ENCODE results near the gene KCNK18.

KCNK18 gene

DNA sequence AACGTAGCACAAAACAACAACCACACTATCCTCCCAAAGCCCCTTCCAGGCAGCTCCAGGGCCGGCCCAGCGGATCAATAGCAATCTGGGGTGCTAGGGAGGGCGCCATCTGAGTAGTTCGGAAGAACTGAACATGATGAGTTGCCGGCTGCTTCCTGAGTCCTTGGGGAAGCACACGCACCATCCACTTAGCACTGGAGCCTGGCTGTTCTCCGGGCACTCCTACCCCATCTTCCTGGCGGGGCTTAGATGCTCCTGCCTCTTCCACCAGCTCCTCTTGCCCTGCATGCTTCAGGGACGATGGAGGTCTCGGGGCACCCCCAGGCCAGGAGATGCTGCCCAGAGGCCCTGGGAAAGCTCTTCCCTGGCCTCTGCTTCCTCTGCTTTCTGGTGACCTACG lies at the start of gene KCNK18:
Gene KCNK18 (plus strand): TSS at position 301 of the 400 bp plus-strand sequence. CDS start 0 bp downstream, at position 301.
- DNase-seq (ENCODE audit: low read depth) = no peak

DNA sequence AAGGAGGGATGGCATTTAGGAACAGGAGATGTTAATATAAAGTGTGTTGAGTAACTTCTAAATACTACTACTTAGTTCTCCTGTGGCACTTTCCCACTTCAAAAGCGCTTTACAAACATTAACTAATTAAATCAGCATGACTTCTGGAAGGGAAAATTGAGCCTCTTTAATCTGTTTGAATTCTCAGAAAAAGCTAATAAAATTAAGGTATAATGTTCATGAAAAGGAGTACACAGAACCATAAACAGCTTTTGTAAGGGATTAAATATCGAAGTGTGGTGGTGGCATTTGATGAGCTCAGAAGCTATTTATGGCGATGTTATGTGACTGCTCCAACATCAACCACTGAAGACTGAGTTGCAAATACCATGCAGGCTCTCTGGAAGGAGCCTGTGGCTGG lies 49.0 kb upstream of the KCNK18 start:
- no peak for DNase-seq (ENCODE audit: low read depth)

DNA sequence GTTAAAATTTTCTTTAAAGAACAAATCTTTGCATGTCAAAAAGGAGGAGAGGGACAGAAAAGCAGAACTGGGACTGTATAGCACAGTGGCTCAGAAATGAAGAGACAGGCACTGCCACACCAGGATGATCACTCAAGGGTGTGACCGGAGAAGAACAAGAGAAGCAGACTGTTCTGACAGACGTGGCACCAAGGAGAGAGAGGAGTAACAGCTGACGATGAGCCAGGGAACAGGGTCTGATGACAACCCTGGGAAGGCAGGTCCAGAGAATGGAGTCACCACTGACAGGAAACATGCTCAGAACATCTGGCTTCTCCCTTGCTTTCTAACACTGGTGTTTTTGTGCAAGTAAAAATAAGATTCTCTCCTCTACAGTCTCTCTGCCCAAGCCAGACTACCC lies 44.6 kb upstream of the KCNK18 start:
- no peak for DNase-seq (ENCODE audit: low read depth)

DNA sequence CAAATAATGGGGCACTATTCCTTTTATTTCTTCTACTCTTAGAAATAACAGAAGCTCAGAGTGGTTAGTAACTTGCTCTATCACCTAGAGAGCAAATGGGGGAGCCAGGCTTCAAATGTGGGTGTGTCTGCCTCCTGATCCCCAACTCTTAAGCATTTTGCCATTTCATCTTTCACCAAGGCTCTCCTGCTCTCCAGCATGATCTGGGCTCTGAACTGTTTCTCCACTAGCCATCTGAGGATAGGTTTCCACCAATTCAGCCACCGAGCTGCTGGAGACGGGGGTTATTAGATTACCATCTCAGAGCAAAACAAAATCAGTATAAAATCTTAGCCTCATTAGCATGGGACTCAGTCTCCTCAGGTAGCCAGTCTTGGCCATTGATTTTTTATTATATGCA lies 39.0 kb upstream of the KCNK18 start:
- no peak for DNase-seq (ENCODE audit: low read depth)

DNA sequence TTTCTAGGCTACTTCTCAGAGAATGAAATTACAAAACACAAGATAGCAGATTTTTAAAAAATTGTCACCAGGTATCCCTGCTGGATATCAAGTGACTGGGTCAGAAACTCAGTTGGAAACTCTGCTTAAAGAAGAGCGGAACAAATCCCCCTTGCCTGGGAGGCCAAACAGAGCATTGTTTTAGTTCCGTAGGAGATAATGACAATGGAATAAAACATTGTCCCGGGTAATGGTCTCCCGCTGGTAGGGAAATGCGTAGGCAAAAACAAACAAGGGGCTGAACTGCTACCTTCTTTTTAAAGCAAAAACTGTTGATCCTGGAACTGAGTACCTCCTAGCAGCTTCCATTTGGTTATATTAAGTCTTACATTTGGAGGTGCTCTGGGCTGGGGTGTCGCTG lies 37.9 kb upstream of the KCNK18 start:
- no peak for DNase-seq (ENCODE audit: low read depth)

DNA sequence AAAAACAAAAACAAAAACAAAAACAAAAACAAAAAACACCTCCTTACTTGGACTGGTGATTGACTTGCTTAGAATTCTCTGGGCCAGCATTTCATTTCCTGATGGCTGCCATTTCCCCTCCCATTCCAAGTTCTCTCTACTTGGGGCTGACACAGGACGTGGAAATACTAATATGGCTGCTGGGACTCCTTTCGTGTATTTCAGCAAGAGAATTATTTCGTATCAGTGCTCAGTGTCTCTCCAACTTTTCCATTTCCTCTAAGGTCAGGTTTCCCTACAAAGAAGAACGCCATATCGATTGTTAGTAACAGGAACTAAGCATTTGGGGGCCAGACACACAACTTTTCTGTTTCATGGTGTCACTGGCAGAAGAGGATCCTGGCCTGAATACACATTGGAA lies 36.7 kb upstream of the KCNK18 start:
- no peak for DNase-seq (ENCODE audit: low read depth)

DNA sequence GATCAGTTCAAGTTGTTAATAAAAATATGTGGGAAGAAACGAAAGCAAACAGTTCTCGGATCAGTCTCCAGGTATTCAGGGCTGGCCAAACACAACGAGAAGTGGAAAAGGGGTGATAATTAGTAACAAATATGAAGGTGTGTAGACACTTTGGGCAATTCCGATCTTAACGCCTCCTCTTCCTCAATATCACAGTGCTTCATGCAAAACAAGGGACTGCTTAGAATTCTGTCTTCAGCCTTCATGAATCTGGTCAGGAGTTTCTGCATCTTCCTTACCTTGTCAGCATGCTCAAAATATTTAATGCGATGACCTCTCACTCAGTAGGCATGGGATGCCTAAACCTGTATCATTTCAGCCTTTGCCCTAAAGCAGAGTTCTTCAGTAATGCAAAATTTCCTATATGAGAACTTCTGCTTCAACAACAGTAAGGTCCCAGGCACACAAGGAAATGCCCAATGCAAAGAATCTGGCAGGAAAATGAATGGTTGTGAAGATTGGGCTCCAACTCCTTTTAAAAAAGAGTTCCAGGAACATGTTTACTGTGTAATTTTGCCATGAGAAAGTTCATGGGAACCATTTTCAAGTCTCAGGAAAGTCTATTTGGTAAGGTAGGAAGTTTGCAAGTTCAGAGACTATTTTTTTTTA lies 35.8 kb upstream of the KCNK18 start:
- DNase-seq (ENCODE audit: low read depth) = no peak

DNA sequence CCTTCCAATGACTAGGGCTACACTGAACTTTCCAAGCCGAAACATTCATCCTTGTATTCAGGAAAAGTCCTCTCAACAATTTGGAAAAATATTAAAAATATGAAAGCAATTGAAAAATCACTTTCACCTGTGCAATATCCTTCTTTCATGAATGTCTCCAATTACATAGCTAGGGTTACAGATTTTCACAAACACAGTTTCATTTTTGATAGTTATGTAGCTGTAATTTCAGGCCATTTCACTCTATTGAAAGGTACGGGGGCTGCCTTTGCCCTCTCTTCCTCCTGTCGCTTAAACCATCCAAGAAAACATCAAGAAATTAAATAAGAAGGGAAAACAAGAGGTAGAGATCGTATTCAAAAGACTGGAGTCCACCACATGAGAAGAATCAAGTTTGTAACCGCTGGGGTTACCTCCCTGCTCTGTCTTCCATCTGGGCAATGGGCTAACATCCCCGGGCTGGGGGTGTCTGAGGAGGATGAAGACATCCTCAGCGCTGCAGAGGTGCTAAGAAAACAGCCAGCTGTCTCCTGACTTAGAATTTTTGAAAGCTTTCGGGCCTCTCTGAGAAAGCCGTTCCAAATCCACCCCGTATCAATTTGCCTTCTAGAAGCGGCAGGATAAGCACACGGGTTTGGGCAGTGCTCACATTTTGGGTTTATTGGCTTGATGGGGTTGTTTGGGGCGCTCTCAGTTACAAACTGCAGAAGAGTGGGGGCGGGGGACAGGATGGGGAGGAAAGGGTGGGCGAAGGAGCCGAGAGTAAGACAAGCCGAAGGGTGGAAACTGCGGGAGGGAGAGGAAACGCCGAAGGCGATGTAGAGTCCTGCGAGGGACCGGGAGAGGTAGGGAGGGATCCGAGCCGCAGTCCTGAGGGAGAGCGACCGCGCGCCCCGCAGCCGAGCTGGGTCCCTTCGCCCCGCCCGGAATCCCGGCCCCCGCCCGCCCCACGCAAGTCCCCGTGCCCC lies 34.9 kb upstream of the KCNK18 start:
- no peak for DNase-seq (ENCODE audit: low read depth)

DNA sequence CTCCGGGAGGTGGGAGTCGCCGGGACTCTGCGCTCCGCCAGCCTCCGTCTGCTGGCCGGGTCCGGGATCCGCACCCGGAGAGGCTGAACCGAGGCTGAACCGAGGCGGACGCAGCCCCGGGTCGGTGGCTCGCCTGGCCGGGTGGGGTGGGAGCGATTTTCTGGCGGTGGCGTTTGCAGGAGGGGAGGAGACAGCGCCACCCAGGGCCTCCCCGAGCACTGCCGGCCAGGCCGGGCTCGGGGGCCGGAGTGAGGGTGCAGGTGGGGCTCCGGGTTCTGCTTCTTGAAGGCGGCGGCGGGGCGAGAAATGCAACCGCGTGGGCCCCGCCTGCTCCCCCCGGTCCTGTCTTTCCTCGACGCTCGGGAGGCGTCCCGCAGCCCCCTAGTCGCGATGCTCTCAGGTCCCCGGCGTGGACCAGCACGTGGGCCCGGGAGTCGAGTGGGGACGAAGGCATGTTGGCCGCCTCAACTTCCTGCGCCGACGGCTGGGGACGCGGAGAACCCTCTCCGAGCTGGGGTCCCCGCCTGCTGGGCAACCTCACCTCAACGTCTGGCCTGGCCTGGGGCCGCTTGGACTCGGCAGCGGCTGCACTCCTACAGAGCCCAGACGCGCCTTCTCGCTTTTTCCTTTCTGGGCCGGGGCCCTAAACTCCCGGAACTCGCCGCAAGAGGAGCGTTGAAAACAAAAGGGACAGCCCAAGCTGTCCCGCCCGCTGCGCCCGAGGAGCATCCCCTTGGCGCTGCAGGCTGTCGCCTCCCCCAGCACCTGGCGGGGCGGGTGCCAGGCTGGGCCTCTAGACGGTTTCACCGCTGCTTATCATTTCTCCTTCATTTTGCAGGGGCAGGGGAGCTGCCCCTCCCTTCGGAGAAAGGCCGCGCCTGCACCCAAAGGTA lies 34.0 kb upstream of the KCNK18 start:
- no peak for DNase-seq (ENCODE audit: low read depth)

DNA sequence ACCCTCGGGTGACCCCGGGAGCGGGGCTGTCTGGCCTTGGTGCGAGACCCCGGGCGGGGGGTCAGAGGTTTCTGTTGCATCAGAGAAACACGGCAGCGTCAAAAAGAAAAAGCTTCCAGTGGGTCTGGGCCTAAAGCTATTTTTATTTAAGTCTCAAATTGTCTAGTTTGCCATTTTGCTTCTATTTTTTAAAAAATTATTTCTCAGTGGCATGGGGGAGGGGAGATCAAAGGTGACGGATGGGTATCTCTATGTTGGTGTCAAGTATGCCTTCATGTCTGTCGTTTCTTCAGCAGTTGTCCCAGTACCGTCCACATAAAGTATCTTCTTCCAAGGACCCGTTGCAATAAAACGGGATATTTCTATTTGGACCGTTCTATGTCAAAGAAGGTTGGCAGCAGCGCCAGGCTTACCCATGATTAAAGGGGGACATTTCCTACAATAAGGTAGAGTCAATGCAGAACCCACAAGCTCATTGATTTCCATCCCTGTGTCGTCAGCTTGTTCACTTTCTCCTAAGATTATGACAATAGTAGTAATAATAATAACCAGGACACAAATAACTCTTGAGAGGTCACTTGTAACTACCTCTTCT lies 33.2 kb upstream of the KCNK18 start:
- no peak for DNase-seq (ENCODE audit: low read depth)

DNA sequence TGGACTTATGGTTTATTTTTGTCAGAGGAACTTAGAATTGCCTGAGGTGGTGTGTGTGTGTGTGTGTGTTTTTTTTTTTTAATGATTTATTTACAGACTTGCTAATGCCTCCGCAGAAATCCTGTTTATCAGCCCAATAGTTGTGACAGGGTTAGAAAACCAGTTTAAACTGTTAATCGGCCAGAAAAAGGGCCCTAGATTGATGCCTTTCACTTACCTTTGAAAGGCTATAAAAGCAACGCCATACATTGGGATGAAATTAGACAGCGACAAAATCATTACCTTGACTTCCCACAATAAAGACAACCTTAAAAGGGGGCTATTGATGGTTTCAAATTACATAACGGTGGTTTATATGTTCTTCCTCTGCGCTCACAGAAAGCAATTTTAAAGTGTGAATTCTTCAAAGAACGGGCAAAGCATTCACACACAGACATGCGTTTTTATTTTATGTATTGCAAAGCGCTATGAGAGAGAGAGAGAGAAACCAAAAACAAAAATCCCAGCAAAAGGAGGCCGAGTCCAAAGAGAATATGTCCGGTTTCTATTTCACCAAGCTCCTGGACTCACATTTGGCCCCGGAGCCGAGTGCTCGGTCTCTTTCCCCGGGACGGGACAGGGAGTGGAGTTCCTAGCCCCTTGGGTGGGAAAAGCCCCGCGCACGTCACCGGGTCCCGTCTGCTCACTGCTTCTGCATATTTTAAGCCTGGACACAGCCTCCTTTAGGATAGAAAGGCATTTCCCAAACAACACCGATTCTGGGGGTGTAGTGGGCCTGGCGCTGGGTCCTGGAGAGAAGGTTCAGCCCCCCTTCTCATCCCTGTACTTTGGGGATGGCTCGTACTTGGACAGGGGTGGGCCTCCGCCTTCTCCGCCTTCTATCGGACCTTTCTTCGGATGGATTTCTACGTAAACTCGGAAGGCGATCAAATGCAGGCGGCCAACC lies 32.4 kb upstream of the KCNK18 start:
- no peak for DNase-seq (ENCODE audit: low read depth)

DNA sequence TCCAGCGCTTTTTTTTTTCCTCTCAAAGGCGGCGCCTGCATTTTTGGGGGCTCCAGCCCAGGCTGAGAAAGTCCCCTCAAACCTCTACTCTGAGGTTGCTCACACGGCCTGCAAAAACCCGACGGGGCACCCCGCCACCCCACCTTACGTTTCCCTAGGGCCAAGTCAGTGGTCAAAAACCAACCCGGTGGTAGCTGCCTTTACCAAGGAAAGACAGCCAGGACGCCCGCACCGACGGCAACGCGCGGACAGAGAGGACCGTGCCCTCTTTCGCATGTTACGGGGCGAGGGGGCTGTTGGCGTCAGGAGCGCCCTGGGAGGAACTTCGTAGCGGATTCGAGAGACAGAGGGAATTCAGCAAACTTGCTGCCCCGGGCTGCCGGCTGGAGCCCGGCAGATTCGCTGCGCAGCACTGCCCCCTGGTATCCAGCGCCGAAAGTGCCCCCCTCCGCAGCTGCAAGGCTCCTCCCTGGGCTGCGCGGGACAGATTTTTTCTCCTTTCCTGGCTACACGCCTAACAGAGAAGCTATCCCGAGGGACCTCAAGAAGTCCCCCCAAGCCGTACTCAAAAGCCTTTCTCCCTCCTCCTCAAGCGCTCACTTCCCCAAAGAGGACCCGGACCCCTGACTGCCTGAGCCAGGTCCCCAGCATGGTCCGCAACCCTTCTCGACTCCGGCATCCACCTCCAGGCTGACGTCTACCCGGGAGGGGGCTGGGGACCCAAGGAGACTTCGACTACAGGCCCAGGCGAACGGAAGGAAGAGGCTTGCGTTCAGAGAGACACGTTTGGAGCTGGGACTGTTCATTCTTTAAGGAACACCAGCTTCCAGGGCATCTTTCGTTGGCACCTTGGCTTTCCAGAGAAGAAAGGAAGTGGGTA lies 31.5 kb upstream of the KCNK18 start:
- DNase-seq (ENCODE audit: low read depth) = peak; percentile 13

DNA sequence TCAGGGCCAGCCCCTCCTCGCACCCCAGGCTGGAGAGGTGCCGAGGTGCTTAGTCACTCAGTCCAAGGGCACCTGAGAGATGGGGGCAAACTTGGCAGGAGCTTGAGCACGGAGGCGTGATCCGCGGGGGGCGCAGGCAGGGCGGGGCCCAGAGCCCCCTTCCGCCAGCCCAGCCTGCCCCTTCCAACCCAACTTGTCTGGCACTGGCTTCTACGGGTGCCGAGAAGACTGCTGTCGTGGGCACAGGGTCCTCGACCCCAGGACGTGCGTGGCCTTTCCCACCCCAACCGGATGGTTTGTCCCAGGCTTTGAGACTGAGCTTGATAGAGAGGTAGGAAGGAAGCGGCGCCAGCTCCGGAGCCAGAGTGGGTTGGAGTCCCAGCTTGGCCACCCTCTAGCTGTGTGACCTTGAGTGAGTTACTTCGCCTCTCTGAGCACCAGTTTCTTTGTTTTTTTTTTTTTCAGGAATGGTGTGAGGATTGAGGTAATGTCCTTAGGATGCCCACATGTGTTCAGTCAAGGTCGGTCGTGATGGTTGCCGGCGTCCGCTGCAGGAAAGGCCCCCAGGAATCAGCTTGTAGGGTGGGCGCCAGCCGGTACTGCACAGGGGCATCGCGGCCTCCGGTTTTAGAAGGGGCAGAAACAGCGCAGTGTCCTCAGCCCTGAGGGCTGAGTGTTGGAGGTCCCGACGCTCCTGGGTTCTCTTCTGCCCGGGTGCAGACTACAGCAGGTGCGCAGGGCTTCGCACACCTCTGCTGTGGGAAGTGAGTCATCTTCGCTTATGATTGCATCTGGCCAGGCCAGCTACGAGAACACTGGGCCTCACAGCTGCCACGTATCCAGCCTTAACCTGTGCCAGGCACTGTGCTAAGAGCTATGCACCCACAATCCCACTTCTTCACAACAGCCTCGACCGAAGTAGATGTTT lies 30.6 kb upstream of the KCNK18 start:
- no peak for DNase-seq (ENCODE audit: low read depth)

DNA sequence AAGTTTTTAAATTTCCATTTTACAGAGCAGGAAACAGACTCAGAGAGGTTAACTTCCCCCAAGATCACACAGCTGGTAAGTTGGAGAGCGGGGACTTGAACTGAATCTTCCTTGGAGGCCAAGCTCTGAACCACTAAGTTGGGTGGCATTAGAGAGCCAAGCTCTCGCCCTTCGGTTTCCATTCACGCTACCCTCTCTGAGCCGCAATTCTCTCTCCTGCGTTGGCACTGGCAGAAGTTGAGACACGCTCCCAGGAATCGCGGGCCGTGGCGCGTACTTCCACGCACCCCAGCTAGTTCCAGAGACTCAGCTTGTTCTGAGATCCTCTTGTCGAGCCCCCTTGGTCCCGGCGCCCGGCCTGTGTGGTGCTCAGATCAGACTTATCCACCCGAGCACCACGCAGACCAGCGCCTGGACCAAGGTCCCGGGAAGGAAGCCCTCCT lies 29.9 kb upstream of the KCNK18 start:
- no peak for DNase-seq (ENCODE audit: low read depth)

DNA sequence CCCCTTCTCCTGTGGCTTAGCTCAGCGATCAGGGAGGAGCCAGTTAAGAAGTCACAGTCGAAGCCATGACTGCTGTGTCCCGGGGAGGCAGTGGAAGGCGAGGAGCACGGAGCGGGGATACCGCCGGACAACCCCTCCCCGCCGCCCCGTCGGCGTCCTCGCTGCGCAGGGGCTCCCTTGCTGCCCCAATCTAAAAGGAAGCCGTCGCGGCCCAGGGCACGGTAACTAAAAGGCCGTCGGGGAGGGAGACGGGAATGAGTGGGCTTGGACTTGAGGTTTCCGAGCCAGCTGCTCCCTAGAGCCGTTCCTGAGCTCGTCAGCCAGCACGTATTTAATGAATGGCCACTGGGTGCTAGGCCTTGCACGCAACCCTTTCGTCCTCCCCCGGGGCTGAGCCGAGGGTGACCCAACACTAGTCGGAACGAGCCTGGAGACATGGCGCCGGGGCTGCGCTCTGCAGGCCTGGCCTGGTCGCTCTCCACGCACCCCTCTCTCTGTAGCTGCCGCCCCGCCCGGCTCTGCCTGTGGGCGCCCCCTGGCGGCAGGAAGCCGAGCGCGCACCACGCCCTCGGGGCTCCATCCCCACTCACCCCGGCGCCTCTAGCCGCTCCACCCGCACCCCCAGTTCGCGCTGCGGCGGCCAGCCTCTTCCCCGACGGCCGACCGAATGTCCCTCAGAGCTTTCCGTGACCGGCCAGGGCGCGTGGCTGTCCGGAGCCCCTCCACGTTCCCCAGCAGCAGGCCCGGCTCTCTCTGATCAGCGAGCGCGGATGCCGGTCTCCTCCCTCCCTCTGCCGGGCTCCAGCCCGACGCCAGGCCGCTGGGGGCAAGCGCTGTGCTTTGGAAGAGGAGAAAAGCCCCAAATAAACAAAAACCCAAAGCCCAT lies 29.3 kb upstream of the KCNK18 start:
- DNase-seq (ENCODE audit: low read depth) = peak; percentile 23

DNA sequence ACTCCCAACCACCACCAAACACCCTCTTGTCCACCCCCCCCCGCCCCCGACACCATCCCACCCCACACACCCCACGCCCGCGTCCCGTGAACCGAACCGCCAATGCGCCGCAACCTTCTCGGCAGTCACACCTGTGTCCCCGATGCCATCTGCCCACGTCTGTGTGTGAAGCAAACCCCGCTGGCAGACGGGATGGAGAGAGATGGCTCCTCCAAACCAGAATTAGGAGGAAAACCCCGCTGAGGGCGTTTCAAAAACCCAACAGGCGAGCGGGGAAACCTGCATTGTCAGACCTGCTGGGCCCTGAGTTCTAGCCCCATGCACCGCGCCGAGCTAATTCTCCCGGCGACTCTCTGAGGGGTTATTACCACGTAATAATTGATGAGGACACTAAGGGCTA lies 28.6 kb upstream of the KCNK18 start:
- DNase-seq (ENCODE audit: low read depth) = no peak

DNA sequence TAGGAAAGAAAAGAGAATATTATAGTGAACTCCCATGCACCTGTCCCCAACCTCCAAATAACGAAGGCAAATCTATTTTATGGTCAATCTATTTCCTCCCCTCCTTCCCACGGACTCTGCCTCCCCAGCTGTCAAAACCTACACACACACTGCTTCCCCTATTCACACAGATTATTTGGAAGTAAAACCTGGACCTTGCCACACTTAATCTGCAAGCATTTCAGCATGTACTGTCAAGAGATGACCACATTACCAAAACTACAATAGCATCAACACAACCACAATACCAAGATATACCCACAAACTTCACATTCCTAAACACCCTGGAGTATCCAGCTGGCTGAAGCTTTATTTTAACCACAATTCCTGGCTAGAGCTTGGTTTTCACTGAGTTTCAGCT lies 27.8 kb upstream of the KCNK18 start:
- DNase-seq (ENCODE audit: low read depth) = no peak

DNA sequence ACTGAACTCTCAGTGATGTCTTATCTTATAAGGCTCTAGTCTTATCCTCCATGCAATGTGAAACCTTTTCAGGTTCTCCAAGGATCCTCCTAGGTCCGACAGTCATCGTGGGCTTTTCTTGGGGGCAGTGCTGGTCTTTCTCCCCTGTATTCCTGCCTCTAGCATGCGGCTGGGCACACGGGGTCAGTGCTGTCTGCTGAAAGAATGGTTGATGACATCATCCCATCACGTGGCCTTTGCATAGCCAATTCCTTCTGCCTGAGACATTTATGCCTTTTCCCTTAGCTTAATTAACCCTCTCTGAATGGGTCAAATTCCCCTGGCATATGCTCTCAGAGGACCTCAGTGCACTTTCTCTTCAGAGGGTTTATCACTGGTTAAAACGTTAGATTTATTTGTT lies 27.0 kb upstream of the KCNK18 start:
- DNase-seq (ENCODE audit: low read depth) = no peak

All from amniotic epithelial cell (primary cell).